Measurements from ENCODE around the gene TASP1. TPM values are rescaled to one million over a fixed set of nuclear protein-coding genes. Genes with fewer than 3 reads are reported as not detected.

TASP1 gene
- total RNA-seq, 1 experiment from 2014 or later, result 8.9 TPM

DNA sequence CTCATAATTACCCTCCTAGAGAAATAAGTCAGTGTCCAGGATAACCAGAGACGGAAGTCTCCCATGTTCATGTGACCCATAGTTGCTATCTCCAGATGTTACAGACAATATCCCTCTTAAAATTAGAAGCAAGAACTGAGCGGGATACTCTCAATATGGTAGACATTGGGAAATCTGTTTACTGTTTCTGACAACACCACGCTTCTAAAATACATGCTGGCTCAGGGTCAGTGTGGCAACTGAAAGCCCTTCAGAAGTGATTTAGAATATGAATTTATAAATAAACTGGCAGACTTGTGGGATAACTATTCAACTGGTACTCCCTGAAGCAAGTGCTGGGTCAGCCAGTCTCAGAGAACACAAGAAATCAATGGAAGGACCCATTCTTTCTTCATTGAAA, 108.6 kb downstream of the TASP1 start:
- Histone ChIP-seq H3K36me3 (ENCODE audit: control insufficient read depth, insufficient read depth, low read length) (no peaks in the 10 kb centered on the region), H3K4me1 (ENCODE audit: control insufficient read depth, insufficient read depth, low read length) (no peaks in the 10 kb centered on the region), H3K9me3 (ENCODE audit: control insufficient read depth, insufficient read depth, low read depth, low read length) (no peaks in the 10 kb centered on the region), H3K27ac (ENCODE audit: low read length) (no peak overlapping the region), H3K4me3 (ENCODE audit: low read depth in 2 of 2, low read length in 2 of 2) (no peak overlapping the region), H3K27me3 (ENCODE audit: control insufficient read depth, insufficient read depth, low read length) (no peaks in the 10 kb centered on the region)
- POLR2A ChIA-PET, result no interaction called here
- CTCF ChIA-PET, result no interaction called here
- no peak for DNase-seq (ENCODE audit: low read depth, low spot score)
- ATAC-seq, result no peak
- in situ Hi-C loops (cut with HindIII; ENCODE audit: low pct_unique_long_range_greater_than_20kb, low sequenced_read_pairs) (no loop called here), intact Hi-C loops (cut with micrococcal nuclease; ENCODE audit: unreplicated experiment) (no loop called here)
- TF ChIP-seq TCF7L2 (IDR thresholded peaks at IDR 0.05; ENCODE audit: low read depth, low read length) (no peak), SIN3A (IDR thresholded peaks at IDR 0.05; ENCODE audit: borderline replicate concordance, insufficient read depth, low read depth, low read length) (no peak), POLR2AphosphoS5 (IDR thresholded peaks at IDR 0.05; ENCODE audit: low read depth, low read length) (no peak)
- TF ChIP-seq, protein P1, sequence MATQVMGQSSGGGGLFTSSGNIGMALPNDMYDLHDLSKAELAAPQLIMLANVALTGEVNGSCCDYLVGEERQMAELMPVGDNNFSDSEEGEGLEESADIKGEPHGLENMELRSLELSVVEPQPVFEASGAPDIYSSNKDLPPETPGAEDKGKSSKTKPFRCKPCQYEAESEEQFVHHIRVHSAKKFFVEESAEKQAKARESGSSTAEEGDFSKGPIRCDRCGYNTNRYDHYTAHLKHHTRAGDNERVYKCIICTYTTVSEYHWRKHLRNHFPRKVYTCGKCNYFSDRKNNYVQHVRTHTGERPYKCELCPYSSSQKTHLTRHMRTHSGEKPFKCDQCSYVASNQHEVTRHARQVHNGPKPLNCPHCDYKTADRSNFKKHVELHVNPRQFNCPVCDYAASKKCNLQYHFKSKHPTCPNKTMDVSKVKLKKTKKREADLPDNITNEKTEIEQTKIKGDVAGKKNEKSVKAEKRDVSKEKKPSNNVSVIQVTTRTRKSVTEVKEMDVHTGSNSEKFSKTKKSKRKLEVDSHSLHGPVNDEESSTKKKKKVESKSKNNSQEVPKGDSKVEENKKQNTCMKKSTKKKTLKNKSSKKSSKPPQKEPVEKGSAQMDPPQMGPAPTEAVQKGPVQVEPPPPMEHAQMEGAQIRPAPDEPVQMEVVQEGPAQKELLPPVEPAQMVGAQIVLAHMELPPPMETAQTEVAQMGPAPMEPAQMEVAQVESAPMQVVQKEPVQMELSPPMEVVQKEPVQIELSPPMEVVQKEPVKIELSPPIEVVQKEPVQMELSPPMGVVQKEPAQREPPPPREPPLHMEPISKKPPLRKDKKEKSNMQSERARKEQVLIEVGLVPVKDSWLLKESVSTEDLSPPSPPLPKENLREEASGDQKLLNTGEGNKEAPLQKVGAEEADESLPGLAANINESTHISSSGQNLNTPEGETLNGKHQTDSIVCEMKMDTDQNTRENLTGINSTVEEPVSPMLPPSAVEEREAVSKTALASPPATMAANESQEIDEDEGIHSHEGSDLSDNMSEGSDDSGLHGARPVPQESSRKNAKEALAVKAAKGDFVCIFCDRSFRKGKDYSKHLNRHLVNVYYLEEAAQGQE (IDR thresholded peaks at IDR 0.05; ENCODE audit: insufficient read depth in 1 of 2, low read depth in 2 of 2, low read length in 1 of 2), result no peak
- TF ChIP-seq, protein P2, sequence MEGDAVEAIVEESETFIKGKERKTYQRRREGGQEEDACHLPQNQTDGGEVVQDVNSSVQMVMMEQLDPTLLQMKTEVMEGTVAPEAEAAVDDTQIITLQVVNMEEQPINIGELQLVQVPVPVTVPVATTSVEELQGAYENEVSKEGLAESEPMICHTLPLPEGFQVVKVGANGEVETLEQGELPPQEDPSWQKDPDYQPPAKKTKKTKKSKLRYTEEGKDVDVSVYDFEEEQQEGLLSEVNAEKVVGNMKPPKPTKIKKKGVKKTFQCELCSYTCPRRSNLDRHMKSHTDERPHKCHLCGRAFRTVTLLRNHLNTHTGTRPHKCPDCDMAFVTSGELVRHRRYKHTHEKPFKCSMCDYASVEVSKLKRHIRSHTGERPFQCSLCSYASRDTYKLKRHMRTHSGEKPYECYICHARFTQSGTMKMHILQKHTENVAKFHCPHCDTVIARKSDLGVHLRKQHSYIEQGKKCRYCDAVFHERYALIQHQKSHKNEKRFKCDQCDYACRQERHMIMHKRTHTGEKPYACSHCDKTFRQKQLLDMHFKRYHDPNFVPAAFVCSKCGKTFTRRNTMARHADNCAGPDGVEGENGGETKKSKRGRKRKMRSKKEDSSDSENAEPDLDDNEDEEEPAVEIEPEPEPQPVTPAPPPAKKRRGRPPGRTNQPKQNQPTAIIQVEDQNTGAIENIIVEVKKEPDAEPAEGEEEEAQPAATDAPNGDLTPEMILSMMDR (IDR thresholded peaks at IDR 0.05), result no peak
- no TSS peak for BruUV-seq (replicated peaks)

DNA sequence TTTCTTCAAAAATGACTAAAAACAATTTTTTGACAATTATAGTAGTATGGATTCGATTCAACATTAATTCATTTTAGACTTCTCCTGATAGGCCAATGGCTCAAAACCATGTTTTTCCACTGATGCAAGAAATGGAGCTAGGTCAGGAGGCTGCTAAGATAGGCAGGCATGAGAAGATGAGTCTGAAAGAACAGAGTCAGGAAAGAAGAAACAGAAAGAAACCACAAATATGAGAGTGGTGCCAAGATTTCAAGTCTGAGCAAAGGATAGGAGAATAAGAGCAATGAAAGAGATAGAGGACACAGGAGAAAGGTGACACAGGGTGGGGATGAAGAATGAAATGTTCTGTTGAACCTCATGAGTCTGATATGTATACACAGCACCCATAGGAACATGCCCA, 112.2 kb downstream of the TASP1 start:
- no peaks in the 10 kb centered on the region for H3K27me3 ChIP-seq (ENCODE audit: control insufficient read depth, insufficient read depth, low read length)
- DNase-seq (ENCODE audit: low read depth, low spot score) (no peak), ATAC-seq (no peak)
- intact Hi-C loops (cut with micrococcal nuclease; ENCODE audit: unreplicated experiment), result no loop called here
- ChIA-PET CTCF (no interaction called here), POLR2A (no interaction called here)
- H3K36me3 ChIP-seq (ENCODE audit: control insufficient read depth, insufficient read depth, low read length), result no peaks in the 10 kb centered on the region
- no TSS peak for BruUV-seq (replicated peaks)
- TF ChIP-seq SIN3A (IDR thresholded peaks at IDR 0.05; ENCODE audit: borderline replicate concordance, insufficient read depth, low read depth, low read length) (no peak), TCF7L2 (IDR thresholded peaks at IDR 0.05; ENCODE audit: low read depth, low read length) (no peak), POLR2AphosphoS5 (IDR thresholded peaks at IDR 0.05; ENCODE audit: low read depth, low read length) (no peak)
- TF ChIP-seq, protein P1 (IDR thresholded peaks at IDR 0.05; ENCODE audit: insufficient read depth in 1 of 2, low read depth in 2 of 2, low read length in 1 of 2), result no peak
- TF ChIP-seq, protein P2 (IDR thresholded peaks at IDR 0.05), result no peak
- no peak overlapping the region for H3K27ac ChIP-seq (ENCODE audit: low read length)
- H3K4me1 ChIP-seq (ENCODE audit: control insufficient read depth, insufficient read depth, low read length), result no peaks in the 10 kb centered on the region
- in situ Hi-C loops (cut with HindIII; ENCODE audit: low pct_unique_long_range_greater_than_20kb, low sequenced_read_pairs), result no loop called here
- no peaks in the 10 kb centered on the region for H3K9me3 ChIP-seq (ENCODE audit: control insufficient read depth, insufficient read depth, low read depth, low read length)
- H3K4me3 ChIP-seq (ENCODE audit: low read depth in 2 of 2, low read length in 2 of 2), result no peak overlapping the region

All from Panc1 (cell line).